Stomach (tissue), 4 donors: ENCODE results near the gene TAC1.

ENCODE experiments used
- EP300 ChIP-seq: sonication (generic); formaldehyde crosslinking; IDR thresholded peaks from one replicate; pipeline ENCODE4 v1.6.1; 2017; ENCODE audit warnings: antibody characterized with exemption
- POLR2A ChIP-seq, 4 donors: fragments of 450-650 bp; IDR thresholded peaks; one replicate each; pipeline ENCODE4 v1.6.1; 2016; ENCODE audit warnings: antibody characterized with exemption in 4 of 4, control low read depth in 2 of 4, mild to moderate bottlenecking in 1 of 4, moderate library complexity in 1 of 4
- TF ChIP-seq, protein P1 (sequence below), 7 experiments: fragments of 450-650 bp in 4 of 7; fragments of 200-600 bp in 3 of 7; sonication (generic) in 3 of 7; IDR thresholded peaks; one replicate each; pipeline ENCODE4 v1.5.1; 2016 to 2019; ENCODE audit warnings: antibody characterized with exemption in 7 of 7, control low read depth in 2 of 7, mild to moderate bottlenecking in 1 of 7

DNA sequence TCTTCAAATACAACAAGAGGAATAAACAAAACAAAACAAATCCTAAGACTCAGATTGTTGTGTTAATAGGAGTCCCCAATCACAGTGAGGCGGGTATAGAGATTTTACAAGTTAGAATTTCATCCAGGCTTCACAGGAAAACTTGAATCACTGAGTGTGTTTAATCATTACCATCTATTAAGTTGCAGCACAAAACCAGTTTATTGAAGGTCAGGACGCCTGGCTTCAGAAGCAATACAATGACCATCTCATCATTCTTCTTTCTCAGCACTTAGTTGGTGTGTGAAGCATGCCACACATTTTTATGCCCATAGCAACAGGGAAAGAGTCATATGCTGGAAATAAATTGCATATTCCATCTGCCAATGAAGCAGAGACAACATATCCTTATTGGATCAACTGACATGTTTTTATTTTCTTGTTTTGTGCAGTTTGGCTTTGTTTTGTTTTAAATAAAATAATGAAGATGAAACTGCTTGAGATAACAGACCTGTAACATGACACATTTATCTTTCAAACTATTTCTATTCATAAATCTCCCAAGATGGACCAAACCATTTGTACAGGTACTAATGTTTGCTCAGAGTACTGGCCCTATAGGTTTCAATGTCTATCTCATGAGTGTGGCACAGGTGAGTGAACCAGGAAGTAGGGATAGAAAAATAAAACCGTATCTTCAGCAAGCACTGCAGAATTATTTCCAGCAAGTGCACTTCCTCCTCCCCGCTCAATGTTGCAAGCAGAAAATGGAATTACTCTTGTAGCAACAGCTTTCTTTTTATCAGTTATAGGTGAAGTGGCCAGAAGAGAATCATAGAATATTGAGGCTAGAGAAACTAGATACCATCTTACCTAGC lies 40.4 kb downstream of the TAC1 start:
- TF ChIP-seq, protein P1, sequence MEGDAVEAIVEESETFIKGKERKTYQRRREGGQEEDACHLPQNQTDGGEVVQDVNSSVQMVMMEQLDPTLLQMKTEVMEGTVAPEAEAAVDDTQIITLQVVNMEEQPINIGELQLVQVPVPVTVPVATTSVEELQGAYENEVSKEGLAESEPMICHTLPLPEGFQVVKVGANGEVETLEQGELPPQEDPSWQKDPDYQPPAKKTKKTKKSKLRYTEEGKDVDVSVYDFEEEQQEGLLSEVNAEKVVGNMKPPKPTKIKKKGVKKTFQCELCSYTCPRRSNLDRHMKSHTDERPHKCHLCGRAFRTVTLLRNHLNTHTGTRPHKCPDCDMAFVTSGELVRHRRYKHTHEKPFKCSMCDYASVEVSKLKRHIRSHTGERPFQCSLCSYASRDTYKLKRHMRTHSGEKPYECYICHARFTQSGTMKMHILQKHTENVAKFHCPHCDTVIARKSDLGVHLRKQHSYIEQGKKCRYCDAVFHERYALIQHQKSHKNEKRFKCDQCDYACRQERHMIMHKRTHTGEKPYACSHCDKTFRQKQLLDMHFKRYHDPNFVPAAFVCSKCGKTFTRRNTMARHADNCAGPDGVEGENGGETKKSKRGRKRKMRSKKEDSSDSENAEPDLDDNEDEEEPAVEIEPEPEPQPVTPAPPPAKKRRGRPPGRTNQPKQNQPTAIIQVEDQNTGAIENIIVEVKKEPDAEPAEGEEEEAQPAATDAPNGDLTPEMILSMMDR (IDR thresholded peaks at IDR 0.05), result no peak
- TF ChIP-seq POLR2A (IDR thresholded peaks at IDR 0.05) (no peak), EP300 (no peak)
